Thyroid gland (tissue), 4 donors: ENCODE data around the gene HCLS1.

Source experiments
- CTCF ChIP-seq, 6 experiments: fragments of 200-600 bp in 3 of 6; fragments of 450-650 bp in 3 of 6; sonication (generic) in 3 of 6; IDR thresholded peaks; one replicate each; pipeline ENCODE4 v1.5.1; 2016 to 2019; ENCODE audit warnings: antibody characterized with exemption in 6 of 6, mild to moderate bottlenecking in 2 of 6, inconsistent platforms in 1 of 6, moderate library complexity in 1 of 6
- POLR2A ChIP-seq, 2 donors: fragments of 450-650 bp; IDR thresholded peaks; one replicate each; pipeline ENCODE4 v1.6.1; 2017; ENCODE audit warnings: antibody characterized with exemption in 2 of 2, mild to moderate bottlenecking in 2 of 2, moderate library complexity in 1 of 2

GRCh38 chr3:121648219-121648958, 12.3 kb downstream of the HCLS1 start:
- no peak for TF ChIP-seq CTCF (IDR thresholded peaks at IDR 0.05)
- TF ChIP-seq POLR2A (IDR thresholded peaks at IDR 0.05), result no peak
